ENCODE data around the gene MTNR1B. TPM values are rescaled to one million over a fixed set of nuclear protein-coding genes. Genes with fewer than 3 reads are reported as not detected.

MTNR1B gene
- total RNA-seq, 1 experiment from 2014 or later: not detected

DNA sequence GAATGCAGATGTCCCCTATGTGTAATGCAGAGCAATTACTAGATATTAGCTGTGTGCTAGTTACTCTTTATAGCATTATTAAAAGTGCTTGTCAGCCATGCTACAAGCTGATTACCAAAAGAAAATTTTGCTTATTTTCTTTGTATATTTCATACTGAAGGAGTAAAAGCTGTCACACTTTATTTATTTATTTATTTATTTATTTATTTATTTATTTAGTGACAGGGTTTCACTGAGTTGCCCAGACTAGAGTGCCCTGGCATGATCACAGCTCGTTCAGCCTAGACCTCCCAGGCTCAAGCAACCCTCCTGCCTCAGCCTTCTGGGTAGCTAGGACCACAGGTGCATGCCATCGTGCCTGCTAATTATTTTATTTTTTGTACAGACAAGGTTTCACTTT is 4.3 kb upstream of the MTNR1B start (continued):
- TF ChIP-seq REST (IDR thresholded peaks at IDR 0.05; ENCODE audit: low read depth): no peak

- Histone ChIP-seq H3K36me3 (ENCODE audit: control insufficient read depth in 1 of 2, insufficient read depth in 2 of 2, low read length in 2 of 2) (no peaks in the 10 kb centered on the region), H3K4me2 (ENCODE audit: low read length) (no peak overlapping the region), H3K9me2 (ENCODE audit: insufficient read depth) (no peaks in the 10 kb centered on the region), H4K20me1 (ENCODE audit: insufficient read depth) (no peaks in the 10 kb centered on the region), H3K4me3 (replicated peaks in 1 of 2; ENCODE audit: low read depth in 1 of 2, low read length in 2 of 2) (no peak overlapping the region), H3K4me1 (ENCODE audit: control insufficient read depth in 1 of 2, insufficient read depth in 2 of 2, low read length in 2 of 2) (no peaks in the 10 kb centered on the region), H3K9ac (ENCODE audit: low read length) (no peak overlapping the region), H2AFZ (ENCODE audit: low read depth, low read length, poor library complexity, severe bottlenecking) (no peak overlapping the region), H3K9me3 (ENCODE audit: control insufficient read depth in 1 of 2, insufficient read depth in 1 of 2, low read depth in 1 of 2, low read length in 2 of 2) (no peaks in the 10 kb centered on the region), H3K27ac (ENCODE audit: low read depth, low read length) (no peak overlapping the region), H3K27me3 (ENCODE audit: insufficient read depth, low read length) (no peaks in the 10 kb centered on the region), H3K79me2 (ENCODE audit: insufficient read depth, low read length) (no peaks in the 10 kb centered on the region)
- POLR2A ChIA-PET: no interaction called here
- no TSS peak for BruUV-seq (replicated peaks)
- CTCF ChIA-PET: no interaction called here
- DNase-seq (ENCODE audit: low read depth, low spot score): no peak
- TF ChIP-seq ELF1 (IDR thresholded peaks at IDR 0.05; ENCODE audit: borderline replicate concordance, low read depth) (no peak), EGR1 (IDR thresholded peaks at IDR 0.05; ENCODE audit: low read depth) (no peak)
- no peak for ATAC-seq
- intact Hi-C loops (cut with micrococcal nuclease): no loop called here
- RAD21 ChIA-PET (ENCODE audit: low non-redundant PET in 1 of 2, low total read pairs in 2 of 2, uncharacterized antibody in 2 of 2, unreplicated experiment in 2 of 2): no interaction called here
Measured at GRCh38 chr11:92967178-92967577, 2.3 kb upstream of the MTNR1B start.

GRCh38 chr11:92967867-92968266 is 1.6 kb upstream of the MTNR1B start:
- no peaks in the 10 kb centered on the region for H3K9me3 ChIP-seq (ENCODE audit: control insufficient read depth in 1 of 2, insufficient read depth in 1 of 2, low read depth in 1 of 2, low read length in 2 of 2)
- no peaks in the 10 kb centered on the region for H3K4me1 ChIP-seq (ENCODE audit: control insufficient read depth in 1 of 2, insufficient read depth in 2 of 2, low read length in 2 of 2)
- DNase-seq (ENCODE audit: low read depth, low spot score) (no peak), ATAC-seq (no peak)
- ChIA-PET CTCF (no interaction called here), POLR2A (no interaction called here), RAD21 (ENCODE audit: low non-redundant PET in 1 of 2, low total read pairs in 2 of 2, uncharacterized antibody in 2 of 2, unreplicated experiment in 2 of 2) (no interaction called here)
- intact Hi-C loops (cut with micrococcal nuclease): no loop called here
- no peak overlapping the region for H3K27ac ChIP-seq (ENCODE audit: low read depth, low read length)
- H3K36me3 ChIP-seq (ENCODE audit: control insufficient read depth in 1 of 2, insufficient read depth in 2 of 2, low read length in 2 of 2): no peaks in the 10 kb centered on the region
- H3K4me3 ChIP-seq (replicated peaks in 1 of 2; ENCODE audit: low read depth in 1 of 2, low read length in 2 of 2): no peak overlapping the region
- no peaks in the 10 kb centered on the region for H3K9me2 ChIP-seq (ENCODE audit: insufficient read depth)
- H3K27me3 ChIP-seq (ENCODE audit: insufficient read depth, low read length): no peaks in the 10 kb centered on the region
- no peak overlapping the region for H2AFZ ChIP-seq (ENCODE audit: low read depth, low read length, poor library complexity, severe bottlenecking)
- H3K9ac ChIP-seq (ENCODE audit: low read length): no peak overlapping the region
- H3K79me2 ChIP-seq (ENCODE audit: insufficient read depth, low read length): no peaks in the 10 kb centered on the region
- BruUV-seq (replicated peaks): no TSS peak
- H4K20me1 ChIP-seq (ENCODE audit: insufficient read depth): no peaks in the 10 kb centered on the region
- no peak overlapping the region for H3K4me2 ChIP-seq (ENCODE audit: low read length)
- TF ChIP-seq REST (IDR thresholded peaks at IDR 0.05; ENCODE audit: low read depth): no peak
- TF ChIP-seq RAD21 (IDR thresholded peaks at IDR 0.05; ENCODE audit: low read depth): no peak
- TF ChIP-seq CBX3 (IDR thresholded peaks at IDR 0.05; ENCODE audit: low read depth): no peak
- TF ChIP-seq, protein P1, sequence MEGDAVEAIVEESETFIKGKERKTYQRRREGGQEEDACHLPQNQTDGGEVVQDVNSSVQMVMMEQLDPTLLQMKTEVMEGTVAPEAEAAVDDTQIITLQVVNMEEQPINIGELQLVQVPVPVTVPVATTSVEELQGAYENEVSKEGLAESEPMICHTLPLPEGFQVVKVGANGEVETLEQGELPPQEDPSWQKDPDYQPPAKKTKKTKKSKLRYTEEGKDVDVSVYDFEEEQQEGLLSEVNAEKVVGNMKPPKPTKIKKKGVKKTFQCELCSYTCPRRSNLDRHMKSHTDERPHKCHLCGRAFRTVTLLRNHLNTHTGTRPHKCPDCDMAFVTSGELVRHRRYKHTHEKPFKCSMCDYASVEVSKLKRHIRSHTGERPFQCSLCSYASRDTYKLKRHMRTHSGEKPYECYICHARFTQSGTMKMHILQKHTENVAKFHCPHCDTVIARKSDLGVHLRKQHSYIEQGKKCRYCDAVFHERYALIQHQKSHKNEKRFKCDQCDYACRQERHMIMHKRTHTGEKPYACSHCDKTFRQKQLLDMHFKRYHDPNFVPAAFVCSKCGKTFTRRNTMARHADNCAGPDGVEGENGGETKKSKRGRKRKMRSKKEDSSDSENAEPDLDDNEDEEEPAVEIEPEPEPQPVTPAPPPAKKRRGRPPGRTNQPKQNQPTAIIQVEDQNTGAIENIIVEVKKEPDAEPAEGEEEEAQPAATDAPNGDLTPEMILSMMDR (IDR thresholded peaks at IDR 0.05 in 2 of 3, conservative IDR thresholded peaks at IDR 0.05 in 1 of 3; ENCODE audit: borderline replicate concordance in 1 of 3, insufficient read depth in 1 of 3, low read depth in 2 of 3, low read length in 2 of 3): no peak
- TF ChIP-seq SP1 (IDR thresholded peaks at IDR 0.05; ENCODE audit: low read depth): no peak
- no peak for TF ChIP-seq FOSL1 (IDR thresholded peaks at IDR 0.05; ENCODE audit: low read depth)
- TF ChIP-seq POLR2A (IDR thresholded peaks at IDR 0.05; ENCODE audit: borderline replicate concordance, extremely low read depth, insufficient read depth, insufficient read length): no peak
- no peak for TF ChIP-seq MAX (IDR thresholded peaks at IDR 0.05)

All from HCT116 (cell line).